Activated CD4-positive, alpha-beta T cell treated with anti-CD3 and anti-CD28 coated beads for 4 hours (primary cell): ENCODE measurements around the gene LYST.

Experiments used
- DNase-seq, 2 donors: peaks; one replicate each; pipeline ENCODE4 v3.0.0-alpha.2; 2020

Gene LYST

DNA sequence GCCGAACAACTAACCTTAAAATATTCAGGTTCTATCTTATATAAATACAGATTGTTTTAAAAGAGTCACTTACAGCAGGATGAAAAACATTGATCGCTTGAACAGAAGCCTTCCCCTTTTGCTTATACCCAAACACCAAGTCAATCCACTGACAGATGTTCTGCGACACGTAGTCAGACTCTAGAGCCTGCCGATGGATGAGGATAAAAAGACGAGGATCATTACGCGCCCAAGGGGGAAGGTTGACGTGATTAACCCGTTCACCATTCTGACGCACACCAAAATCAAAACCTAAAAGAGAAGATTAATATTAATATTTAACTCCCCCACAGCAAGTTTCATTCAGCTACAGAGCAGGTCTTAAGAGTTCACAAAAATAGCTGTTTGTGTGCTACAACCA lies 157.7 kb downstream of the LYST start:
- DNase-seq, result no peak

DNA sequence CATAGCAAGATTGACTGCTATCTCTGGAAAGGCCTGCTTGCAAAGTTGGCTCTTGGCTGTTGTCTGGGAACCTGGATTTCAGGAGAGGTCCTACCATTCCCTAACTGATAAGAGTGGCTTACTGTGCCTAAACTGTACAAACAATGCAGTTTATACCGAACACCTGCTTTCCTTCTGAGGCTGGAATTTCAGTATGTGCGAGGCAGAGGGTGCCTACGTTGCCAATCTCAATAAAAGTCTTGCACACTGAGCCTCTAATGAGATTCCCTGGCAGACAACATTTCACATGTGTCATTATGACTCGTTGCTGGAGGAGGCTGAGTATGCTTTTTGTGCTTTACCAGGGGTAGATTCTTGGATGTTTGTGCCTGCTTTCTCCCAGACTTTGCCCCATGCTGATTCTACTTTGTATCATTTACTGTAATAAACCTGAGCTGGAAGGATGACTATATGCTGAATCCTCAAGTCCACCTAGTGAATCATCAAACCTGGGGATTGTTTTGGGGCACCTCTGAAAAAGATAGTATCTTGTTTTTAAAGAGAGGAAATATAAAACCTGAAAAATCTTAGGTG lies 158.2 kb downstream of the LYST start:
- DNase-seq, result no peak

DNA sequence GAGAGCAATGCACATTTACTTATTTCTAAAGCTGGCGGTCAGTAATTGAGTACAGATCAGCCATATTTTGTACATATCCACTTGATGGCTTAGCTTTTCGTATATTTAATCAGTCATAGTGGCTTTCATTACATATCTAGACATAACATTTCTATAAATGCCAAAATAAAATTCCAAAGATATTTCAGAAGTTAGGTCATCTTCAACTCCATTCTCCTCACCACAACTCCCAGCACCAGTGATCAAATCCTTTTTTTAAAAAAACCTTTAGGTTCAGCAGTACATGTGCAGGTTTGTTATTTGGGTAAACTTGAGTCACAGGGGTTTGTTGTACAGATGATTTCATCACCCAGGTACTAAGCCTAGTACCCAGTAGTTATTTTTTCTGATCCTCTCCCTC lies 163.2 kb downstream of the LYST start:
- DNase-seq, result no peak

DNA sequence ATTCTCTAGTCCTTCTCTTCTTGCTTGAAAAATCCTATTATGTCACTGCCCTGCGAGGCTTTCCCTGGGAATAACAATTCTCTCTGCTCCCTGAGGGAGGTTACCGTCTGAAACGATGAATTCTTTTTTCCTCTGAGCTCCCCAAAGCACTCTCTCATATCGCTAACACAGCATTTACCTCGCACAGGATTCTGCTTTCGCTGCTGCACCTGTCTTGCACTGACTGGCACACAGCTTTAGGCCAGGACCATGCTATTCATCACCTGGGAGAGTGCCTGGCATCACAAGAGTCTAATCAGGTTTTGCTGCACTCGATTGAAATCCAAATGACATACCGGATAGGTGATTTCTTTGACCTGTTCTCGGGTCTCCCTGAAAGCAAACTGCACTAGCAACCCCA lies 164.3 kb downstream of the LYST start:
- no peak for DNase-seq

DNA sequence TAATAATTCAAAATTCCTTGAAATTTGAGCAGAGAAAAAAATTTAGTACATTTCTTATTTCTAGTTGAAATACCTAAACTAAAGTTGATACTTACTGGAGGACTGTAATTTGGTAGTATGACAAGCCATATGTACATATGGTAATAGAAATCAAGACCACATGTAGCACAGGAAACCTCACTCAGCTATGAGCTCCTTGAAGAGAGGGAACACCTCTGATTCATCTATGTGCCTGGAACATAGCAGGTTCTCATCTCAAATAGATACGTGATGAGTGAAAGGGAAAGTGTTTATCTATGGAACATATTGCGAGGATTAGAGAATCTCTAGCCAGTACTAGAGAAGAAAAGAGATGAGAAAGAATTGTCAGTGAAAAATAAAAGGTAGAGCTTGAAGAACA lies 169.2 kb downstream of the LYST start:
- DNase-seq, result no peak

DNA sequence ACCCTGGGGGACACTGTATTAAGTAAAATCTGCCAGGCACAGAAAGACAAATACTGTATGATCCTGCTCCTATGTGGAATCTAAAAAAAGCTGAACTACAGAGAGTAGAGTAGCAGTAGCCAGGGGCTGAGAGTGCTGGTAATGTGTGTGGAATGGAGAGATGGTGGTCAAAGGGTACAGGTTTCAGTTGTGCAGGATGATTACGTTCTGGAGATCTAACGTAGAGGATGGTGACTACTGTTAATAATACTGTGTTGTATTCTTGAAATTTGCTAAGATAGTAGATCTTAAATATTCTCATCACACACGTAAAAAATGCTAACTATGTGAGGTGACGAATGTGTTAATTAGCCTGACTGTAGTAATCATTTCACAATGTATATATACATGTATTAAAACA lies 177.3 kb downstream of the LYST start:
- DNase-seq, result no peak

DNA sequence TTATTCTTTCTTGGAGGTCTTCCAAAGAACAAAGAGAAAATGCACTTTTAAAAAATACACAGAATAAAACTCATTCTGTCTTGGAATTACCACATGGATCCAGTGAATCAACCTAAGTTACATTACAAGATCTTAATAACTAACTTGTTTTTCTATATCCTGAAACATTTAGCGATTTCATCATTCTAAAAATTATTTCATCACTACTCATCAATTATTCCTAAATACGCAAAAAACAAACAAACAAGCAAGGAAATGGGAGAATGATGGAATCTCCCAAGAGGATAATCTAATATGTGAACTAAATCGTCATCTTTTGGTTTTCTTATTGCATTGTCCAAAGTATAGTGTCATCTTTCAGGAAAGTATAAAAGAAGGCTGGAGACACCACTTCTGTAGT lies 178.6 kb downstream of the LYST start:
- DNase-seq, result no peak

DNA sequence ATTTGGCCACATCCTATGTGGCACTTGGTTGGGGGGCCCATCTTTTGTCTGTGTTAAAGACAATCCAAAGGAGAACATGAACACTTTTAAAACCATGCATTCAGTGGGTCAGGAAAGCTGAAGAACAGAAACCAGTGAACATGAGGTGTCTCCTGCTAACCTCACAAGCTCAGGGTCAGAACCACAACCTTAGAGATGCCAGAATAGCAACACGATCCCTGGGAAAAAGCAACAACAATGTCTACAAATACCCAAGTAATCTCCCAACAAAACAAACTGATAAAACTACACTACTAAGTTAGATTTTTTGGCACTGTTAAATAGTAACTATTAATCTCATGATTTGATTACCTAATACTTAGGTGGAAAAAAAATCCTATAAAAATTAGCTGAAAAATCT lies 183.1 kb downstream of the LYST start:
- no peak for DNase-seq

DNA sequence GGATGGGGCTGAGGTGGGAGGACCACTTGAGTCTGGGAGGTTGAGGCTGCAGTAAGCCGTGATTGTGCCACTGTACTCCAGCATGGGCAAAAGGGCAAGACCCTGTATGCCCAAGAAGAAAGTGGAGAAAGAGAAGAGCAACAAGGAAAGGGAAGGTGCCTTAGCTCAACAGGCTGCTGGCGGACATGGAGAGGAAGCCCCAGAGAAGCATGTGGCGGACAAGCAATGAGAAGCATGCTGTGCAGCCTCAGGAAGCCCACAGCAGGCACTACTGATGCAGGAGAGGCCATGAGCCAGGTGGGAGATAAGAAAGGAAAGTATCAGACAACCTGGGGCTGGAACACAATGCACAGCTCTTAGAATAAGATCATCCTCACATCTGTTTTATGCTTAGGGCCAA lies 184.5 kb downstream of the LYST start:
- no peak for DNase-seq

DNA sequence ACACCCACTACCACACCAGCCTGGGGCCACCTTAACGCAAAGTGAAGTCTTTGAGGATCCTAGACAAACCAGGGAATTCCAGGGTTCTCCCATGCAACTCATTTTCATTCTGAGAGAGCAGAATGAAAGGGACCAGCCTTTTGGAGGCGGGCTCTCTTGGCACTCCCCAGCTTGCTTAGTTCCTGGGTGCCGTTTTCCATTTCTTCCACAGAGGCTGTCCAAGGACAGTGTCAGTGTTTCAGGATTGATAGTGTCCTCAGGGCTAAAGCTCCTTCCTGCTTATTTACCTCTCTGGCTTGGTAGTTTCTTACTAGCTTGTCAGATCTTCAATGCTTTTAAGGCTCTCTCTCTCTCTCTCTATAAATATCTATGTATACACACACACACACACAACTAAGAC lies 187.1 kb downstream of the LYST start:
- DNase-seq, result no peak

DNA sequence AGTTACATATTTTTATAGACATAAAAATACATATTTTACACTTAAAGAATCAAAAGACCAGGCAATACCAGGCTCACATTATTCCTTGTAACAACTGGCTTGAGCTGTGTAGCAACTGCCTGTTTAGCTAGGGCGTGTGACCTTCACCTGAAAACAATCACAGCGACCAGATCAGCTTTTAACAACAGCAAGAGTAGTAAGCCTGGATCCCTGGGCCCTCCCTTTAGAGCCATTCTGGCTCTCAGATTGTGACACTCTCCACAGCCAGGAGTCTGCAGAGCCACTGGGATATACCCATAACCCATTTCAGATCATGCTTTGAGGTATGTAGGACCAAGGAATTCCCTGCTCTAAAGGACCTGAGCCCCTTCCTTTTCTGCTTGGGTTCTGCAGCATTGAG lies 187.7 kb downstream of the LYST start:
- no peak for DNase-seq

DNA sequence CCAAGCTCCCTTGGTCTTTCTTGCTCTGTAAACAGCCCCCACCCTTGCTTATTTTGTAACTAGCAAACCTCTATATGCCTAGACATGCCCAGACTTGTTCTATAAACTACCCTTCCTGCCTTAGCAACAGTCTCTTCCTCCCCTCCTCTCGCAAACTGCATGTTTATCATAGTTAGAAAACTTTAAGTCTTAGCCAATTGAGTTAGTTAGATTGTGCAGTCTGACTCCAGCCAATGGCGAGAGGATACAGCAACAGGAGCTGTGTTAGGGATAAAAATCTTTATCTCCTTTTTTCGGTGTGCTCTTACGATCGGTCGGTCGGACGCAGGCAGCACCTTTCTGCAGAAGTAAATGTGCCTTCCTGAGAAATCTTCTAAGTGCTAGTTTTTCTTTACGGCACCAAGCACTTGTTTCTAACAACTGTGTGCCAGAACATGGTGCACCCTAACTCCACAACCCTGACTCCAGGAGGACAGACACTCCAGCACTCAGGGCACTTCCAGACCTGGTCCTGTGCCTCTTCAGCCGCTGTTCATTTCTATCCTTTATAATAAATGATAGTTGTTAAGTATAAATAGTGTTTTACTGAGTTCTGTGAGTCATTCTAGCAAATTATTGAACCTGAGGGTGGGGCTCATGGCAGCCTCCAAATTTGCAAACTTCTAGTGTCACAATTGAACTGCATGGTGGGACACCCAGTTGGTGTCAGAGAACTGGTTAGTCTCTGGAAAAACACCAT lies 191.4 kb downstream of the LYST start:
- DNase-seq, result no peak

DNA sequence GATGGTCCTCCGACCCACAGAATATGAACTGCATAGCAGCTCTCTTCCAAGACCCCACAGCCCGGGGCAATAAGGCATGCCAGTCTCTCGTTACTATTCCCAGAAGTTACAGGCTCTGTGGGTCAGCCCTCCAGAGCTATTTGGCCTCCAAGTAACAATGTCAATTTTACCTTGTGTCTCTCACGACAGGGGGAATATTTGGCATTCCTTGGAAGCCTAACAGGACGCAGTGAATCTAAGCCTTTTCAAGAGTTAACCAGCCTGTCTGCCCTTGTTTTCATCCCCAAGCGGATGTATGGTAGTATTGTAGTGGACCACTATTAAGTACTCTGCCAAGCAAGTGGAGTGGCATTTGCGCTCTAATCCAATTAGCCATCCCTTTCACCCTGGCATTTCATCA lies 192.7 kb downstream of the LYST start:
- no peak for DNase-seq

DNA sequence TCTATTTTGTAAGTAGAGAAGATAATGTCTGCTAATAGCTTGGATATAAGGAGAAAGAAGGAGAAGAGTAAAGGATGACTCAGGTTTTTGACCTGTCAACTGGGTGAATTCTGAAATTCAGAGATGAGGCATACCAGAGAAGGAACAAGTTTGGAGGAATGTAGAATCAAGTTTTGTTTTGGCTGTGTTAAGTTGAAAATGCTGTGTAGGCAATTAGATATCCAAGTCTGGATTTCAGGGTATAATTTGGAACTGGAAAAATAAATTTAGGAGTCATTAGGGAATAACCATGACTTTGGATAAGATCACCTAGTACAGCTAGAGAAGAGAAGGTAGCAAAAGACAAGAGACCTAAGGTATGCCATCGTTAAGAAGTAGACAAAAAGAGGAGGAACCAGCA lies 194.7 kb downstream of the LYST start:
- DNase-seq, result no peak

DNA sequence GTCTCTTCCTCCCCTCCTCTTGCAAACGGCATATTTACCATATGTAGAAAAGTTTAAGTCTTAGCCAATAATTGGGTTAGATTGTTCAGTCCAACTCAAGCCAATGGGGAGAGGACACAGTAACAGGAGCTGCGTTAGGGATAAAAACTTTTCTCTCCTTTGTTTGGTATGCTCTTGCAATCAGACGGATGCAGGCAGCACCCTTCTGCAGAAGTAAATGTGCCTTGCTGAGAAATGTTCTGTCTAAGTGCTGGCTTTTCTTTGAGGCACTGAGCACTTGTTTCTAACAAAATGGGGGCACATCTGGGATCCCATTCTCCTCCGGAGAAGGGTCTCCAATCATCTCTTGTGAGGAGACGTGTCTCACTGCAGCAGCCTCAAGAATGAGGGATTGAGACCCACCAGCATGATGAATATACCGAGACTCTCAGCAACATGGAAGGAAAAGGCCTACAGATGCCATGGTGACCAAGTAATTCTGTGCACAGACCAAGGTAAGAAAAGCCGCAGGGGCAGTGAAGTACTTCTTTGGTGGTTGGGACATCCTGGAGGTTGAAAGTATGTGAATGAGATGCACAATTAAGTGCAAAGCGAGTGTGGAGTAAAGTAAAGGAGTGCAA lies 196.4 kb downstream of the LYST start:
- no peak for DNase-seq

DNA sequence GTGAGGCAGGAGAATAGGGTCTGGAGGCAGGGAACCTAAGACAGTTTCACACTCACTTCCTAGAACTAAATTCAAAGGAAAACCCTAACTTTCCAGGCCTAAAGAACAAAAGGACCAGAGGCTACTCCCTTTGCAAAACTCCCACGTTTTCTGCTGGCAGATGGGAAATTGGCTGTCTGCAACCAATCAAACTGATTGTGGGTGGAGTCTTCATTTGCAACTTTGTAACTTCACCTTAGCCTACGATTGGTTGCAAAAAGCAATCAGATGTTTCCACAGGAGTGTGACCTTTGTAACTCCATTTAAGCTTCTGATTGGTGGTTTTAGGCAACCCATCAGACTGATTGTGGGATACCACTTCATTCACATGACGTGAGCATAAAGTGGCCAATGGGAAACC lies 197.4 kb downstream of the LYST start:
- DNase-seq, result no peak

DNA sequence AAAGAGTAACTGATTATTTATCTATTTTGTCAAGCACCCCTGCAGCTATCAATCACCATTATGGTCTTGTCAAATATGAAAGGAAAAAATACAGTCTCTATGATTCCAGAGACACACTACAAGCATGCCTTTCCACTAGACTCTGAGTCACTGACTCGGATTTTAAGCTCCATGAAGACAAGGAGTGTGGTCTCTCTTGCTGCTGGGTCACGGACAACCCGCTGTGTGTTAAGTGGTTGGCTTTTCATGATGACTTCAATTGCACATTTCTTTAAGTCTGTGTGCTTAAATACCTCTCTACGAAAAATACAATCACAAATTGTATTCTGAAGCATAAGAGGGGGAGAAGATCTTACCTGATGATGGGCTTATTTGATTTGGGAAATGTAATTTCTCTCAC lies 203.1 kb downstream of the LYST start:
- DNase-seq, result no peak

DNA sequence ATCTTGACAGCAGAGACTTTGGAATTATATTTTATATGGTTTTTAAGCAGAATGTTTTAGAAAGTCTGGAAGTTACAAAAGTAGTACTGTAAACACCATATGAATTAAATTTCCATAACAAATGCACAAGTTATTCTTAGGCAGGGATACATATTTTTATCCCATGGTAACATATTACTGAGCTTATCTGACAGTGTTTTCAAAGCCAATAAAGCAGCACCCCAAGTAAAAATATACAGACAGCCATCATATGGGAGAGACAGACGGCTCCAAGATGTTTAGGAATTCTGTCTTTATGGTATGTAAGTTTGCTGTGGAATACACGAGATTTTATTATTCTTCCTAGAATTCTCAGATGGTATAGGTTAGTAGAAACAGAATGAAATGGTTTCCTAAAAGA lies 205.1 kb downstream of the LYST start:
- no peak for DNase-seq

DNA sequence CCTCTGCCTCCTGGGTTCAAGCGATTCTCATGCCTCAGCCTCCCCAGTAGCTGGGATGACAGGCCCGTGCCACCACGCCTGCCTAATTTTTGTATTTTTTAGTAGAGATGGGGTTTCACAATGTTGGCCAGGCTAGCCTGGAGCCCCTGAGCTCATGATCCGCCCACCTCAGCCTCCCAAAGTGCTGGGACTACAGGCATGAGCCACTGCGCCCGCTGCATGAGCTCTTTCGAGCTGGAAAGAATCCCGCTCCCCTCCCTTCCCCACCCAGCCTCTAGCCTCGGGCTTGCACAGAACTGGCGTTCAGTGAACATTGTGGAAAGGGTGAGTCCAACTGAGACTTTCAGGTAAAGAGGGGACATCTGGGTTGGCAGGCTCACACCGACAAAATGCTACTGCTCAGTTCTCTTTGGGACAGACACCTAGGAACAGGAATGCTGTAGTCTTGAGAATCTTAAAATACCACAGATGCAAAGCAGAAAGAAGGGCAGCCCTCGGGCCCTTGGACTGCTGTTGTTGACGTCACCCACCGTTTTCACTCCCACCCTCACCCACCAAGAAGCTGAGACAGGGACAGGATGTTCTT lies 207.4 kb downstream of the LYST start:
- DNase-seq, result no peak

DNA sequence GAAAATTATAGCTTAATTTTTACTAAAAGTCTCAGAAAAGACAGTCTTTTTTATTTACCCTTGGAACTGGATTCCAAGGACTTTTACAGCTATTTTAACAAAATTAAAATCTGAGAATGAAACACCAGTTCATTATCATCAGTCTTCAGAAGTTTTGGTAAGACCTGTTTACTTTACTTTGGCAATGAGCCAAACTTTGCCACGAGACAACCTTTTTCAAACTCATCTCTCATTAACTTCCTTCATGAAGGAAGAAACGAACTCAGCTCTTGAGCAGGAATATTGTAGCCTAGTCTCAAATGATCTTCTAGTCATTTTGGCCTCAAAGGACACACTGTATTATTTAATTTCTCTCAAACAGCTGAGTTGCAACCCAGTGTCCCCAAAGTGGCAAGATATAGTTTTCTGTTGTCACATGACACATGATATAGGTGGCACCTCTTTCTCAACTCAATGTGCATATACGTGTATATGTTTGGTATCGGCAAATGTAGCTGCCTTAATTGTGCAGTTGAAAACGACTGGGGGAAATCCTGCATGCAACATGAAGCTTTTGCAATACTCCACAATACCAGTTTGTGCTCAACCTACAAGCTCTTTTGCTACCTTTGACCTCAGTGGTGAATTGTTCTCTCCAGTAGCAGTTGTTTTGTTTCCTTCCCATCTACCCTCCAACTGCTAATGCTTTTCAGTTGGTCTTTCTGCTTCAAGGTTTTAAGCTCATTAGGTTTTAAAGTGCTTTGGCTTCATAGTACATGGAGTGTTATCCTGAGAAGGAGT lies 208.8 kb downstream of the LYST start:
- no peak for DNase-seq

DNA sequence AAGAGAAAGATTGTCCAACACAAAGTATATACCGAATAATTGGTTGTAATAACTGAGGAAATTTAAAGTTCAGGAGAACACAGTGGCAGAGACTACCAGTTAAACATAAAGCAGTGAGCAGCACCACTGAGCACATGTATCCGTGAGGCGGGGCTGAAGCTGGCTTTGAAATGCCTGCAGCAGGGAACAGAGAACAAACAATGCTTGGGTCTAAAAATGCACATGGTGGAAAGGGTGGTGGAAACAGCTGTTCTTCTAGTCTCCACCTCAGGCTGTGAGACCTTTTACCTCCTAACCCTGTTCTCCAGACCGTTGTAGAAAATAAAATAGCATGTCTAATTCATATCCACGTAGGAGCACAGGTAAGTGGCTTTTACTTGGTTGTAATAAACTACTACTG lies 209.4 kb downstream of the LYST start:
- no peak for DNase-seq

DNA sequence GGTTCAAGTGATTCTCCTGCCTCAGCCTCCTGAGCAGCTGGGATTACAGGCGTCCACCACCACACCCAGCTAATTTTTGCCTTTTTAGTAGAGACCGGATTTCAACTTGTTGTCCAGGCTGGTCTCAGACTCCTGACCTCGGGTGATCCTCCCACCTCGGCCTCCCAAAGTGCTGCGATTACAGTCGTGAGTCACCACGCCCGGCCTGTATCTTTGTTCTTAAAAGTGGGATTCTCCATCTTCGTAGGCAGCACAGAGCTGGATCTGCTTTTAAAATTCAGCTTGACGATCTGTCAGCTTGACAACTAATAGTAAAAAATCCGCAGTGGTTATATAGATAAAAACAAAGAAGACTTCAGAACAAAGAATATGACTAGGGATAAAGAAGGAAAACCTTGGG lies 214.3 kb downstream of the LYST start:
- no peak for DNase-seq

DNA sequence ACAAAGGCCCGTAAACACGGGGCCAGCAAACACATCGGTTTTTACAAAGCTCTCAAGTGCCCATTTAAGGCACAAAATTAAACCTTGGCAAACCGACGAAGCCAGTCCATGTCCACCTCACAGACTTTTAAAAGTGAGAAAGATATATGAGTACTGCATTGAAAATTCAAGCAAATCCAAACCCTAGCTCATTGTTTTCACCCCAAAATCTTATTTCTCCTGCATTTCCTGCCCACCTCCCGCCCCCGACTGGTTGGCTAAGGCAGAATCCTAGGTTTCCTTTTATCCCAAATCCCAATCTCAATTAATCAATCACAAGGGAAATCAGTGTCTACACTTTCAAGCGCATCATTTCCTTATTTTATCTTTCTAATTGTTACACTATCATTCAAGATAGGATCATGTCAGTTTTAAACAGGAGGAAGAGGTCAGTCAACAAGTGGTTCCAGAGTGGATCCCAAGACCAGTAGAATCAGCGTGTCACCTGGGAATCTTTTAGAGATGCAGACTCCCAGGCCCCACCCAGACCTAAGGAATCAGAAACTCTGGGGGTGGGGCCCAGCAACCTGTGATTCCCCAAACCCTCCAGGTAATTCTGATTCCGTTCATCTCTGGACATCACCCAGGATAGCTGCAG lies 215.4 kb downstream of the LYST start:
- DNase-seq, result no peak
